GM18909 (cell line): ENCODE measurements around the gene CRMP1.
"Not testable (repeated sequence)": the region's sequence is repeated elsewhere in the genome, so short reads cannot be mapped to it uniquely, and the experiment has no call there.

Experiments used
- ATAC-seq: cut with Tn5 transposase; IDR thresholded peaks from one replicate; pipeline ENCODE4 v1.9.1; 2021; ENCODE audit warnings: mild to moderate bottlenecking; ENCODE audit not compliant: unreplicated experiment, poor library complexity

The CRMP1 gene

GRCh38 chr4:5826437-5827107, 66.3 kb downstream of the CRMP1 start:
- no peak for ATAC-seq

- ATAC-seq, result no peak
These were observed 67.4 kb downstream of the CRMP1 start for GRCh38 chr4:5825321-5826041.

GRCh38 chr4:5824635-5825034, 68.3 kb downstream of the CRMP1 start:
- ATAC-seq, result no peak

- ATAC-seq, result no peak
These were observed 68.7 kb downstream of the CRMP1 start for GRCh38 chr4:5824227-5824626.

- ATAC-seq, result peak; percentile 57
These were observed 69.2 kb downstream of the CRMP1 start for GRCh38 chr4:5823542-5824211.

- ATAC-seq, result no peak
These were observed 70.3 kb downstream of the CRMP1 start for GRCh38 chr4:5822619-5823018.

- ATAC-seq, result no peak
These were observed 71.1 kb downstream of the CRMP1 start for GRCh38 chr4:5821665-5822358.

- no peak for ATAC-seq
These were observed 76.0 kb downstream of the CRMP1 start for GRCh38 chr4:5816851-5817375.

GRCh38 chr4:5816101-5816500, 76.8 kb downstream of the CRMP1 start:
- ATAC-seq, result no peak

- no peak for ATAC-seq
These were observed 77.2 kb downstream of the CRMP1 start for GRCh38 chr4:5815641-5816040.

GRCh38 chr4:5814421-5814820, 78.5 kb downstream of the CRMP1 start:
- no peak for ATAC-seq

GRCh38 chr4:5813882-5814255, 79.0 kb downstream of the CRMP1 start:
- no peak for ATAC-seq

GRCh38 chr4:5812506-5813229, 80.2 kb downstream of the CRMP1 start:
- peak; percentile 50 for ATAC-seq

GRCh38 chr4:5812057-5812456, 80.8 kb downstream of the CRMP1 start:
- not testable (repeated sequence) for ATAC-seq

GRCh38 chr4:5810770-5811430, 82.0 kb downstream of the CRMP1 start:
- ATAC-seq, result no peak

GRCh38 chr4:5810151-5810550, 82.7 kb downstream of the CRMP1 start:
- no peak for ATAC-seq

GRCh38 chr4:5809216-5809776, 83.6 kb downstream of the CRMP1 start:
- no peak for ATAC-seq

- ATAC-seq, result no peak
These were observed 84.7 kb downstream of the CRMP1 start for GRCh38 chr4:5808081-5808741.

GRCh38 chr4:5805270-5805669, 87.6 kb downstream of the CRMP1 start:
- ATAC-seq, result no peak
